ENCODE results near the gene TOX2. TPM values are rescaled to one million over a fixed set of nuclear protein-coding genes. Genes with fewer than 3 reads are reported as not detected.

The TOX2 gene
- total and polyA plus RNA-seq, 9 donors = 0.44 to 5.7 (median 2.2) TPM

GRCh38 chr20:43983904-43984361, 69.3 kb downstream of the TOX2 start:
- Histone ChIP-seq H3K27ac (ENCODE audit: low read length) (peak overlapping the region; percentile 59), H3K27me3 (ENCODE audit: control insufficient read depth, insufficient read depth, low read length) (no peaks in the 10 kb centered on the region), H3K4me1 (ENCODE audit: control insufficient read depth, insufficient read depth, low read length) (peaks cover 3% of the 10 kb centered on the region), H3K4me3 (ENCODE audit: low read length) (no peak overlapping the region), H3K36me3 (ENCODE audit: control insufficient read depth, insufficient read depth, low read length) (no peaks in the 10 kb centered on the region), H3K9me3 (replicated peaks; ENCODE audit: control insufficient read depth, low read depth, low read length) (no peaks in the 10 kb centered on the region)
- no peak for DNase-seq
- 90% methylated on average over 2 of the region's 6 CpGs for WGBS (ENCODE audit: insufficient coverage)

GRCh38 chr20:43984587-43984986, 69.9 kb downstream of the TOX2 start:
- Histone ChIP-seq H3K27ac (ENCODE audit: low read length) (peak overlapping the region; percentile 81), H3K9me3 (replicated peaks; ENCODE audit: control insufficient read depth, low read depth, low read length) (no peaks in the 10 kb centered on the region)
- peak; percentile 44 for DNase-seq

DNA sequence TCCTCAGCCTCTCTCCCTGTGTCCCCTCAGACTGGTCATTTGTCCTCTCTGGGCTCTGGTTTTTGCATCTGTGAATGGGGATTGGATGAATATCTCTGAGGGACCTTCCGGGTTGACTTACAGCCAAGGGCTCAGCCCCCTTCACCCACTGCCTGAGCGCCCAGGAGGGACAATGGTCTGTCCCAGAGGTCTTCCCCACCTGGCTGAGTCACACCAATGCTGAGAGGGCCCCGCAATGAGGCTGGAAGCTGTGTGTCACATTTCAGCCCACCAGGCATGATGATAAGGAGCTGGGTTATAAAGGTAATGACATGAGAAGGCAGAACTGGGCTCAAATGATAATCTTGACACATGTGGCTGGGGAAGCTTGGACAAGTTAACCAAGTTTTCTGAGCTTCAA, 70.5 kb downstream of the TOX2 start:
- peaks cover 3% of the 10 kb centered on the region for H3K9me3 ChIP-seq (replicated peaks; ENCODE audit: control insufficient read depth, low read depth, low read length)
- no peaks in the 10 kb centered on the region for H3K27me3 ChIP-seq (ENCODE audit: control insufficient read depth, insufficient read depth, low read length)
- H3K4me3 ChIP-seq (ENCODE audit: low read length) = no peak overlapping the region
- peaks cover 3% of the 10 kb centered on the region for H3K4me1 ChIP-seq (ENCODE audit: control insufficient read depth, insufficient read depth, low read length)
- H3K36me3 ChIP-seq (ENCODE audit: control insufficient read depth, insufficient read depth, low read length) = no peaks in the 10 kb centered on the region
- no peak for DNase-seq
- WGBS (ENCODE audit: insufficient coverage) = 63% methylated on average over 2 of the region's 3 CpGs
- peak overlapping the region; percentile 81 for H3K27ac ChIP-seq (ENCODE audit: low read length)

More at GRCh38 chr20:43984587-43984986, 69.9 kb downstream of the TOX2 start:
- Histone ChIP-seq H3K4me1 (ENCODE audit: control insufficient read depth, insufficient read depth, low read length) (peaks cover 3% of the 10 kb centered on the region), H3K4me3 (ENCODE audit: low read length) (no peak overlapping the region), H3K27me3 (ENCODE audit: control insufficient read depth, insufficient read depth, low read length) (no peaks in the 10 kb centered on the region), H3K36me3 (ENCODE audit: control insufficient read depth, insufficient read depth, low read length) (no peaks in the 10 kb centered on the region)
- WGBS (ENCODE audit: insufficient coverage) = no CpG with 5 or more reads among the region's 4 CpGs

- Histone ChIP-seq H3K27me3 (ENCODE audit: control insufficient read depth, insufficient read depth, low read length) (no peaks in the 10 kb centered on the region), H3K9me3 (replicated peaks; ENCODE audit: control insufficient read depth, low read depth, low read length) (peaks cover 3% of the 10 kb centered on the region), H3K36me3 (ENCODE audit: control insufficient read depth, insufficient read depth, low read length) (no peaks in the 10 kb centered on the region), H3K27ac (ENCODE audit: low read length) (peak overlapping the region; percentile 13), H3K4me1 (ENCODE audit: control insufficient read depth, insufficient read depth, low read length) (peaks cover 3% of the 10 kb centered on the region), H3K4me3 (ENCODE audit: low read length) (no peak overlapping the region)
- no peak for DNase-seq
- WGBS (ENCODE audit: insufficient coverage) = 77% methylated on average over 8 of the region's 9 CpGs
Observed at GRCh38 chr20:43985608-43986316, 71.1 kb downstream of the TOX2 start.

GRCh38 chr20:43987018-43987417, 72.4 kb downstream of the TOX2 start:
- no CpG with 5 or more reads among the region's 1 CpG for WGBS (ENCODE audit: insufficient coverage)
- Histone ChIP-seq H3K36me3 (ENCODE audit: control insufficient read depth, insufficient read depth, low read length) (no peaks in the 10 kb centered on the region), H3K4me1 (ENCODE audit: control insufficient read depth, insufficient read depth, low read length) (peaks cover 3% of the 10 kb centered on the region), H3K27me3 (ENCODE audit: control insufficient read depth, insufficient read depth, low read length) (no peaks in the 10 kb centered on the region), H3K9me3 (replicated peaks; ENCODE audit: control insufficient read depth, low read depth, low read length) (peaks cover 3% of the 10 kb centered on the region), H3K4me3 (ENCODE audit: low read length) (no peak overlapping the region), H3K27ac (ENCODE audit: low read length) (no peak overlapping the region)
- no peak for DNase-seq

GRCh38 chr20:43987531-43987930, 72.9 kb downstream of the TOX2 start:
- H3K27me3 ChIP-seq (ENCODE audit: control insufficient read depth, insufficient read depth, low read length) = no peaks in the 10 kb centered on the region
- peaks cover 3% of the 10 kb centered on the region for H3K4me1 ChIP-seq (ENCODE audit: control insufficient read depth, insufficient read depth, low read length)
- no peak overlapping the region for H3K27ac ChIP-seq (ENCODE audit: low read length)
- no peaks in the 10 kb centered on the region for H3K36me3 ChIP-seq (ENCODE audit: control insufficient read depth, insufficient read depth, low read length)
- H3K9me3 ChIP-seq (replicated peaks; ENCODE audit: control insufficient read depth, low read depth, low read length) = peaks cover 3% of the 10 kb centered on the region
- H3K4me3 ChIP-seq (ENCODE audit: low read length) = no peak overlapping the region
- 43% methylated on average over 3 of the region's 4 CpGs for WGBS (ENCODE audit: insufficient coverage)
- peak; percentile 26 for DNase-seq

DNA sequence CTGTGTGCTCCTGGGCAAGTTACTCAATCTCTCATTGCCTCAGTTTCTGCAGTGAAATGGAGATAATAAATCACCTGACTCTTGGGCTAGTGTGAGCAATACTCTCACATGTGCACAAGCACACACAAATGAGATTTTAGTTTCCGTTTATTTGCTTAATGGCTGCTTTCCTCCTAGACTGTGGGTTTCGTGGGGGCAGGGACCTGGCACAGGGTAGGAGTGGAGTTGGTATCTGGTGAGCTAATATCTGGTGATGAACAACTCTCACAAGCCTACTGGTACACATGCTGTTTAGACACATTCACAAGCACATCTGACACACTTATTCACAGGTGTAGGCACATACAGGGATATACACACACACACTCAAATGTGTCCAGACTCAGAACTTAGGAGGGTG, 73.8 kb downstream of the TOX2 start:
- Histone ChIP-seq H3K9me3 (replicated peaks; ENCODE audit: control insufficient read depth, low read depth, low read length) (peaks cover 3% of the 10 kb centered on the region), H3K36me3 (ENCODE audit: control insufficient read depth, insufficient read depth, low read length) (no peaks in the 10 kb centered on the region), H3K4me3 (ENCODE audit: low read length) (no peak overlapping the region), H3K4me1 (ENCODE audit: control insufficient read depth, insufficient read depth, low read length) (peaks cover 3% of the 10 kb centered on the region), H3K27me3 (ENCODE audit: control insufficient read depth, insufficient read depth, low read length) (no peaks in the 10 kb centered on the region), H3K27ac (ENCODE audit: low read length) (no peak overlapping the region)
- DNase-seq = no peak
- WGBS (ENCODE audit: insufficient coverage) = no CpG with 5 or more reads among the region's 2 CpGs

DNA sequence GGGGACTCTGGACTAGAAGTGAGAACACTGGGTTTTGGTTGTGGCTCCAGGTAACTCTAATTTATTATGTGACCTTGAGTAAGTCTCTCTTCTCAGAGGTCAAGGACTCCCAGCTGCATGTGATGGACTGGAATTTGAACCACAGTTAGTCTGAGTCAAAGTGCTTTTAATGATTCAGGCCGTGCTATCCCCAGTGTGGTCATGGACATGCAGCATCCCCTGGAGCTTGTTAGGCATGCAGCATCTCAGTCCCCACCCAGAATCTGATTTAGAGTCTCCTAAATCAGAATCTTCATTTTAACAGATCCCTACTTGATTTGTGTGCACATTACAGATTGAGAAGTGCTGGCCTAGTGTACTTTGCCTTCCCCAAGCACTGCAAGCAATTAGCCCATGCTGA, 74.2 kb downstream of the TOX2 start:
- peaks cover 3% of the 10 kb centered on the region for H3K9me3 ChIP-seq (replicated peaks; ENCODE audit: control insufficient read depth, low read depth, low read length)
- H3K4me1 ChIP-seq (ENCODE audit: control insufficient read depth, insufficient read depth, low read length) = peaks cover 3% of the 10 kb centered on the region
- 40% methylated on average over 1 of the region's 1 CpG for WGBS (ENCODE audit: insufficient coverage)

DNA sequence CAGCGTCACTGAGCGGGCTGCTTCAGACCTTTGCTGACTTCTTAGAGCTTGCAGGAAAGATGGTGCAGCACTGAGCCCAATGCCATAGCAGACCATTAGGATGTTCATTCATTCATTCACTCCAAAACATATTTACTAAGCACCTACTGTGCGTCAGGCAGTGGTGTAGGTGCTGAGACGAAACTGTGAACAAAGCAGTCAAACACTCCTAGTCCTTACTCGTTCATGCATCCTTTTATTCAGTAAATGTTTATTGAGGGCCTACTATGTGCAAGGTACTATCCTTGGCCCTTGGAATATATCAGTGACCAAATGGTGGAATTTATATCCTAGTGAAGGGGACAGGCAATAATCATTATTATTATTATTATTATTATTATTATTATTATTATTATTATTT, 76.6 kb downstream of the TOX2 start:
- Histone ChIP-seq H3K9me3 (replicated peaks; ENCODE audit: control insufficient read depth, low read depth, low read length) (peaks cover 3% of the 10 kb centered on the region), H3K27me3 (ENCODE audit: control insufficient read depth, insufficient read depth, low read length) (no peaks in the 10 kb centered on the region), H3K27ac (ENCODE audit: low read length) (no peak overlapping the region), H3K4me3 (ENCODE audit: low read length) (no peak overlapping the region), H3K4me1 (ENCODE audit: control insufficient read depth, insufficient read depth, low read length) (no peaks in the 10 kb centered on the region), H3K36me3 (ENCODE audit: control insufficient read depth, insufficient read depth, low read length) (no peaks in the 10 kb centered on the region)
- DNase-seq = no peak
- WGBS (ENCODE audit: insufficient coverage) = 60% methylated on average over 1 of the region's 5 CpGs

More for the DNA sequence above, 74.2 kb downstream of the TOX2 start:
- Histone ChIP-seq H3K27ac (ENCODE audit: low read length) (no peak overlapping the region), H3K27me3 (ENCODE audit: control insufficient read depth, insufficient read depth, low read length) (no peaks in the 10 kb centered on the region), H3K36me3 (ENCODE audit: control insufficient read depth, insufficient read depth, low read length) (no peaks in the 10 kb centered on the region), H3K4me3 (ENCODE audit: low read length) (no peak overlapping the region)
- DNase-seq = no peak

DNA sequence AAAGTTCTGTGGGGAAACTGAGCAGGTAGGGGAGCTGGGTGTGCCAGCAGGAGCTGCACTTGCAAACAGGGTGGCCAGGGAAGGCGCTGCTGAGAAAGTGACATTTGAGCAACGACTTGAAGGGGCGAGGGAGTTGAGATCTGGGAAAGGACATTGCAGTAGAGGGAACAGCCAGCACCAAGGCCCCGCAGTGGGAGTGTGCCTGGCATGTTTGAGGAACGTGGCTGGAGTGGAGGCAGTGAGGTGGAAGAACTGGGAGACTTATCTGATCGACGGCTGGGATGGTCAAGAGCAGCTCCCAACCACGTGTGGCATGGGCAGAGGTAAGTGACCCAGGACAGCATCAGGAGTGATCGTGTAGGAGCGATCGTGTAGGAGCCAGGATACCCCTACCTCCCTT, 77.3 kb downstream of the TOX2 start:
- H3K27me3 ChIP-seq (ENCODE audit: control insufficient read depth, insufficient read depth, low read length) = no peaks in the 10 kb centered on the region
- H3K4me1 ChIP-seq (ENCODE audit: control insufficient read depth, insufficient read depth, low read length) = no peaks in the 10 kb centered on the region
- H3K27ac ChIP-seq (ENCODE audit: low read length) = no peak overlapping the region
- H3K4me3 ChIP-seq (ENCODE audit: low read length) = no peak overlapping the region
- H3K9me3 ChIP-seq (replicated peaks; ENCODE audit: control insufficient read depth, low read depth, low read length) = peaks cover 3% of the 10 kb centered on the region
- WGBS (ENCODE audit: insufficient coverage) = 72% methylated on average over 6 of the region's 11 CpGs
- no peaks in the 10 kb centered on the region for H3K36me3 ChIP-seq (ENCODE audit: control insufficient read depth, insufficient read depth, low read length)
- no peak for DNase-seq

All from muscle of leg (tissue), 11 donors.